Measurements from ENCODE around the gene GGA1. TPM values are rescaled to one million over a fixed set of nuclear protein-coding genes. Genes with fewer than 3 reads are reported as not detected.

Gene GGA1
- total RNA-seq, 1 experiment from 2014 or later: 99.2 TPM

DNA sequence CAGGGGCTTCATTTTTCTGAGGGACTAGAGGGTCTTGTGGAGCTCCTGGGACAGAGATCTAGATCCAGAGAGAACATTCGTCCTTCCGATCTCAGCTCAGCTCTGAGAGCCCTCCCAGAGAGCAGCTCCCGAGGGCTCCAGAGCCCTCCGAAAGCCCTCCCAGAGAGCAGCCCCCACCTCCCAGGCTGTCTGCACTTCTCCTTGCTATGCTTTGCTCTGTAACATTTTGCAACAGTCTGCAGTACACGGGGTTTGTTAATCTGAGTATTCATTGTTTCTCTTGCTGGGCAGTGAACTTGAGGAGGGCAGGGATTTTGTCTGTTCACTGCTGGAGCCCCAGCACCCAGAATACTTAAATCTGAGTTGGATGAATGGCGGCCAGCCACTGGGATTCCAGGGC lies 2.6 kb downstream of the GGA1 start:
- no peak overlapping the region for H2AFZ ChIP-seq
- intact Hi-C loops (cut with micrococcal nuclease; ENCODE audit: unreplicated experiment): no loop called here
- H3K36me3 ChIP-seq (ENCODE audit: low read depth): 0 out of 2 replicates have a peak, but pooled peaks cover 6% of the 10 kb centered on the region

DNA sequence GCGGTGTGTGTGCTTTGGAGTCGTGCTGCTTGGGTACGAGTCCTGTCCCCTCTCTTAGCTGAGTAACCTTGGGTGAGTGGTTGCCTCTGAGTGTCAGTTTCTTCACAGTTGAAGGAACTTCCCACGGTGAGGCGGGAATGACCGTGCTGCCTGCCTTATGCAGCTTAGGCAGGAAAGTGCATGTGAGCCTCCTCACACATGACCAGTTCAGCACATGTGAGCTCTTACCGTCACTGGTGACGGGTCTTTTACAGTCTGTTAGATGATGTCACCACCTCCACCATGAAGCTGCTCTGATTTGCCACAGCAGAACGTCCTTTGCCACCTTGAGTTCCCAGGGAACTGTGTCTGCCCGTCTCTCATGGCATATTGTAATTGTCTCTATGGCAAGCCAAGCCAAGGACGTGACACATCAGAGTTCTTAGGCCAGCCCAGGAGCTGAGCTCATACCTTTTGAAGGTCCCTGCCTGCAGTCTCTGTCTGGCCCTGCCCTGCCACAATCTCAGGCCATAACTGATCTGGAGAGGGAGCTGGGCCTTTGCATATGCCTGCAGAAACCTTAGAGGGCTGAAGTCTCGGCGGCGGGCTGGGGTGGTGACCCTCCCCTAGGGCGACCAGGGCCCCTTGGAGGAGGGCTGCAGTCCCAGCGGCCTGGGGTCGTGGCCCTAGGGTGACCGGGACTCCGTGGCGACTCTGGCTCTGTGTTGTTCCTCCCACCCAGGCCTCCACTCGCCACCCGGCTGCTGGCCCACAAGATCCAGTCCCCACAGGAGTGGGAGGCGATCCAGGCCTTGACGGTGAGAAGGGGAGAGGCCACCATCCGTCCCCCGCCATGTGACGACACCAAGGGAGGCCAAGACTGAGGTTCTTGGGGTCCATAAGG lies 7.8 kb downstream of the GGA1 start:
- Histone ChIP-seq H4K20me1 (ENCODE audit: insufficient read depth) (peaks cover 16% of the 10 kb centered on the region), H3K27me3 (ENCODE audit: insufficient read depth, low read depth) (no peaks in the 10 kb centered on the region), H3K4me3 (no peak overlapping the region), H3K9me3 (ENCODE audit: insufficient read depth, low read depth) (no peaks in the 10 kb centered on the region), H3K36me3 (ENCODE audit: low read depth) (peaks cover 44% of the 10 kb centered on the region; the same call in 1 of the 2 replicates), H3K9me2 (ENCODE audit: insufficient read depth) (no peaks in the 10 kb centered on the region), H3K4me1 (replicated peaks; ENCODE audit: insufficient read depth) (no peaks in the 10 kb centered on the region), H3K27ac (no peak overlapping the region), H3F3A (ENCODE audit: insufficient read depth, low read depth) (peaks cover 10% of the 10 kb centered on the region; the same call in 1 of the 2 replicates), H3K79me2 (ENCODE audit: low read depth) (peaks cover 6% of the 10 kb centered on the region), H2AFZ (no peak overlapping the region), H3K4me2 (no peak overlapping the region)
- intact Hi-C loops (cut with micrococcal nuclease; ENCODE audit: unreplicated experiment): no loop called here
- POLR2A ChIA-PET (ENCODE audit: unreplicated experiment): interaction anchor here (0.6 kb wide), 1 partner anchor 53 kb away, joined by 13 read pairs; no protein-coding TSS in a partner anchor
- TF ChIP-seq EZH2 (IDR thresholded peaks at IDR 0.05; ENCODE audit: low read depth): no peak
- TF ChIP-seq, protein P1, sequence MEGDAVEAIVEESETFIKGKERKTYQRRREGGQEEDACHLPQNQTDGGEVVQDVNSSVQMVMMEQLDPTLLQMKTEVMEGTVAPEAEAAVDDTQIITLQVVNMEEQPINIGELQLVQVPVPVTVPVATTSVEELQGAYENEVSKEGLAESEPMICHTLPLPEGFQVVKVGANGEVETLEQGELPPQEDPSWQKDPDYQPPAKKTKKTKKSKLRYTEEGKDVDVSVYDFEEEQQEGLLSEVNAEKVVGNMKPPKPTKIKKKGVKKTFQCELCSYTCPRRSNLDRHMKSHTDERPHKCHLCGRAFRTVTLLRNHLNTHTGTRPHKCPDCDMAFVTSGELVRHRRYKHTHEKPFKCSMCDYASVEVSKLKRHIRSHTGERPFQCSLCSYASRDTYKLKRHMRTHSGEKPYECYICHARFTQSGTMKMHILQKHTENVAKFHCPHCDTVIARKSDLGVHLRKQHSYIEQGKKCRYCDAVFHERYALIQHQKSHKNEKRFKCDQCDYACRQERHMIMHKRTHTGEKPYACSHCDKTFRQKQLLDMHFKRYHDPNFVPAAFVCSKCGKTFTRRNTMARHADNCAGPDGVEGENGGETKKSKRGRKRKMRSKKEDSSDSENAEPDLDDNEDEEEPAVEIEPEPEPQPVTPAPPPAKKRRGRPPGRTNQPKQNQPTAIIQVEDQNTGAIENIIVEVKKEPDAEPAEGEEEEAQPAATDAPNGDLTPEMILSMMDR (conservative IDR thresholded peaks at IDR 0.05): no peak
- BruUV-seq (replicated peaks): no TSS peak
- DNase-seq: no peak
- CTCF ChIA-PET: no interaction called here

More for the DNA sequence above, 2.6 kb downstream of the GGA1 start:
- Histone ChIP-seq H3K27me3 (ENCODE audit: insufficient read depth, low read depth) (no peaks in the 10 kb centered on the region), H3K9me3 (ENCODE audit: insufficient read depth, low read depth) (no peaks in the 10 kb centered on the region), H3K9me2 (ENCODE audit: insufficient read depth) (no peaks in the 10 kb centered on the region), H3K4me3 (no peak overlapping the region), H4K20me1 (ENCODE audit: insufficient read depth) (peaks cover 9% of the 10 kb centered on the region), H3F3A (ENCODE audit: insufficient read depth, low read depth) (peaks cover 11% of the 10 kb centered on the region), H3K79me2 (ENCODE audit: low read depth) (peaks cover 32% of the 10 kb centered on the region), H3K4me1 (replicated peaks; ENCODE audit: insufficient read depth) (peaks cover 30% of the 10 kb centered on the region), H3K27ac (no peak overlapping the region), H3K4me2 (peak overlapping the region; percentile 93; the same call in 1 of the 2 replicates)
- ChIA-PET POLR2A (ENCODE audit: unreplicated experiment) (interaction anchor here (0.5 to 0.6 kb wide), 2 partner anchors 60 to 1053 kb away, joined by 3 to 4 read pairs; no protein-coding TSS in a partner anchor), CTCF (no interaction called here)
- DNase-seq: no peak
- TF ChIP-seq, protein P1 (conservative IDR thresholded peaks at IDR 0.05): no peak
- TF ChIP-seq EZH2 (IDR thresholded peaks at IDR 0.05; ENCODE audit: low read depth): no peak
- BruUV-seq (replicated peaks): no TSS peak

DNA sequence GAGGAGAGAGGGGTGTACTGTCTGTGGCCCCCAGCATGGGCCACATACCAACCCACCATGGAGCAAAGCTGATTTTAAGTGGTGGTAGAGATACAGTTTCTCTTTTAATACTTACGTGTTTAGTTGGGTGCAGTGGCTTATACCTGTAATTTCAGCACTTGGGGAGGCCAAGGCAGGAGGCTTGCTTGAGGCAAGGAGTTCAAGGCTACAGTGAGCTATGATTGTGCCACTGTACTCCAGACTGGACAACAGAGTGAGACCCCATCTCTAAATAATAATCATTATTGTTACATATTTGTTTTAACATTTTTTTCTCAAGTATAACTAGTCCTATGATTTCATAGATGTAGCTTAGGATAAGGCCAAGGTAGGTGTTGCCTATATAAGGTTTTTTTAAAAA lies 8.8 kb downstream of the GGA1 start:
- H4K20me1 ChIP-seq (ENCODE audit: insufficient read depth): peaks cover 11% of the 10 kb centered on the region; the same call in 1 of the 2 replicates
- intact Hi-C loops (cut with micrococcal nuclease; ENCODE audit: unreplicated experiment): no loop called here
- CTCF ChIA-PET: interaction anchor here (0.6 kb wide), 1 partner anchor 57 kb away, joined by 4 read pairs; no protein-coding TSS in a partner anchor
- H3K4me2 ChIP-seq: no peak overlapping the region
- H3K4me3 ChIP-seq: no peak overlapping the region
- peaks cover 43% of the 10 kb centered on the region; the same call in 1 of the 2 replicates for H3K36me3 ChIP-seq (ENCODE audit: low read depth)
- no peaks in the 10 kb centered on the region for H3K4me1 ChIP-seq (replicated peaks; ENCODE audit: insufficient read depth)
- POLR2A ChIA-PET (ENCODE audit: unreplicated experiment): no interaction called here
- H3K79me2 ChIP-seq (ENCODE audit: low read depth): no peaks in the 10 kb centered on the region
- no peak overlapping the region for H2AFZ ChIP-seq
- no peaks in the 10 kb centered on the region for H3K9me3 ChIP-seq (ENCODE audit: insufficient read depth, low read depth)
- no peak overlapping the region for H3K27ac ChIP-seq
- peaks cover 18% of the 10 kb centered on the region; the same call in 1 of the 2 replicates for H3F3A ChIP-seq (ENCODE audit: insufficient read depth, low read depth)
- H3K9me2 ChIP-seq (ENCODE audit: insufficient read depth): no peaks in the 10 kb centered on the region
- H3K27me3 ChIP-seq (ENCODE audit: insufficient read depth, low read depth): no peaks in the 10 kb centered on the region
- no peak for TF ChIP-seq EZH2 (IDR thresholded peaks at IDR 0.05; ENCODE audit: low read depth)
- TF ChIP-seq, protein P1 (conservative IDR thresholded peaks at IDR 0.05): no peak
- no TSS peak for BruUV-seq (replicated peaks)
- no peak for DNase-seq

All from PC-9 (cell line).